ENCODE results near the gene ATP6V0A1. TPM values are rescaled to one million over a fixed set of nuclear protein-coding genes. Genes with fewer than 3 reads are reported as not detected.
"Not testable (repeated sequence)": the region's sequence is repeated elsewhere in the genome, so short reads cannot be mapped to it uniquely, and the experiment has no call there.

The ATP6V0A1 gene
- total and polyA plus RNA-seq, 8 donors: 13.1 to 435 (median 80.2) TPM

- DNase-seq: peak in 1 of 2 donors; percentile 28
- no peak for TF ChIP-seq POLR2AphosphoS5 (IDR thresholded peaks at IDR 0.05)
- TF ChIP-seq CTCF (IDR thresholded peaks at IDR 0.05): no peak
- no peak for TF ChIP-seq EP300 (IDR thresholded peaks at IDR 0.05)
- TF ChIP-seq POLR2A (IDR thresholded peaks at IDR 0.05): no peak
- 51 to 69% (median 59%) methylated on average over 4 of the region's 4 CpGs for WGBS, 5 donors
- H3K36me3 ChIP-seq: no peaks in the 10 kb centered on the region
- intact Hi-C loops (cut with DNase I; ENCODE audit: low total_unique reads): no loop called here
- H3K4me3 ChIP-seq: peak overlapping the region in 1 of 4 donors; percentile 6
- no peaks in the 10 kb centered on the region for H3K9me3 ChIP-seq
- no peaks in the 10 kb centered on the region for H3K27me3 ChIP-seq
- peak overlapping the region; percentile 14 to 90 (median 81) for H3K27ac ChIP-seq
- H3K4me1 ChIP-seq: peaks cover 51 to 99% (median 80%) of the 10 kb centered on the region in 4 donors
These were observed 47.3 kb upstream of the ATP6V0A1 start for GRCh38 chr17:42411361-42411760.

- peak overlapping the region in 1 of 4 donors; percentile 6 for H3K4me3 ChIP-seq
- H3K36me3 ChIP-seq: no peaks in the 10 kb centered on the region
- no peaks in the 10 kb centered on the region for H3K27me3 ChIP-seq
- peaks cover 44 to 99% (median 76%) of the 10 kb centered on the region in 4 donors for H3K4me1 ChIP-seq
- no peaks in the 10 kb centered on the region for H3K9me3 ChIP-seq
- intact Hi-C loops (cut with DNase I; ENCODE audit: low total_unique reads): no loop called here
- WGBS, 5 donors: 76 to 87% (median 85%) methylated on average over 8 to 11 of the region's 11 CpGs
- peak overlapping the region in 4 of 5 donors; percentile 32 to 90 (median 82) for H3K27ac ChIP-seq
- no peak for TF ChIP-seq CTCF (IDR thresholded peaks at IDR 0.05)
- TF ChIP-seq POLR2AphosphoS5 (IDR thresholded peaks at IDR 0.05): no peak
- no peak for TF ChIP-seq EP300 (IDR thresholded peaks at IDR 0.05)
- TF ChIP-seq POLR2A (IDR thresholded peaks at IDR 0.05): no peak
- DNase-seq: no peak
These were observed 46.6 kb upstream of the ATP6V0A1 start for GRCh38 chr17:42411905-42412679.

GRCh38 chr17:42413464-42414040 is 45.1 kb upstream of the ATP6V0A1 start:
- no peak overlapping the region for H3K4me3 ChIP-seq
- H3K9me3 ChIP-seq: no peaks in the 10 kb centered on the region
- DNase-seq: no peak
- H3K4me1 ChIP-seq: peaks cover 36 to 99% (median 72%) of the 10 kb centered on the region in 4 donors
- intact Hi-C loops (cut with DNase I; ENCODE audit: low total_unique reads): no loop called here
- no peak for TF ChIP-seq CTCF (IDR thresholded peaks at IDR 0.05)
- TF ChIP-seq POLR2AphosphoS5 (IDR thresholded peaks at IDR 0.05): no peak
- no peak for TF ChIP-seq POLR2A (IDR thresholded peaks at IDR 0.05)
- TF ChIP-seq EP300 (IDR thresholded peaks at IDR 0.05): no peak
- 53 to 75% (median 66%) methylated on average over 3 of the region's 3 CpGs for WGBS, 5 donors
- peak overlapping the region in 4 of 5 donors; percentile 4 to 92 (median 54) for H3K27ac ChIP-seq
- no peaks in the 10 kb centered on the region for H3K27me3 ChIP-seq
- no peaks in the 10 kb centered on the region for H3K36me3 ChIP-seq

GRCh38 chr17:42414704-42415409 is 43.8 kb upstream of the ATP6V0A1 start:
- H3K4me3 ChIP-seq: no peak overlapping the region
- intact Hi-C loops (cut with DNase I; ENCODE audit: low total_unique reads): no loop called here
- H3K9me3 ChIP-seq: no peaks in the 10 kb centered on the region
- peak in 1 of 2 donors; percentile 64 for DNase-seq
- H3K27me3 ChIP-seq: no peaks in the 10 kb centered on the region
- peaks cover 42 to 99% (median 71%) of the 10 kb centered on the region in 4 donors for H3K4me1 ChIP-seq
- 45 to 71% (median 64%) methylated on average over 7 of the region's 7 CpGs for WGBS, 5 donors
- peak overlapping the region in 4 of 5 donors; percentile 36 to 92 (median 54) for H3K27ac ChIP-seq
- TF ChIP-seq POLR2AphosphoS5 (IDR thresholded peaks at IDR 0.05): no peak
- no peak for TF ChIP-seq EP300 (IDR thresholded peaks at IDR 0.05)
- TF ChIP-seq POLR2A (IDR thresholded peaks at IDR 0.05): no peak
- TF ChIP-seq CTCF (IDR thresholded peaks at IDR 0.05): no peak
- no peaks in the 10 kb centered on the region for H3K36me3 ChIP-seq

GRCh38 chr17:42417981-42418380 is 40.7 kb upstream of the ATP6V0A1 start:
- Histone ChIP-seq H3K27me3 (peaks cover 0 to 19% (median 17%) of the 10 kb centered on the region in 3 donors), H3K4me1 (peaks cover 26 to 99% (median 67%) of the 10 kb centered on the region in 4 donors), H3K27ac (peak overlapping the region in 3 of 5 donors; percentile 62 to 92 (median 90))
- H3K9me3 ChIP-seq; H3K36me3 ChIP-seq; intact Hi-C loops (cut with DNase I; ENCODE audit: low total_unique reads); H3K4me3 ChIP-seq; DNase-seq: not testable (repeated sequence)
- 68 to 91% (median 87%) methylated on average over 2 to 5 of the region's 5 CpGs for WGBS, 5 donors
